Spleen (tissue), 11 donors: Measurements from ENCODE around the gene ITGAV. TPM values are rescaled to one million over a fixed set of nuclear protein-coding genes. Genes with fewer than 3 reads are reported as not detected.

Experiments used
- DNase-seq: peaks from one replicate; pipeline ENCODE4 v3.0.0-alpha.2; 2020
- H3K27ac ChIP-seq, 8 donors: fragments of 200-600 bp; sonication (generic) in 7 of 8; 1 replicate in 4 of 8; 2 replicates in 4 of 8; pipeline versions ENCODE4 v1.5.0 to v1.8.0; 2016 to 2021; ENCODE audit warnings: inconsistent platforms in 4 of 8, mild to moderate bottlenecking in 4 of 8, moderate library complexity in 1 of 8
- H3K27me3 ChIP-seq, 7 donors: fragments of 200-600 bp; sonication (generic) in 6 of 7; replicated peaks in 1 of 7; 1 replicate in 4 of 7; 2 replicates in 3 of 7; pipeline versions ENCODE4 v1.5.0 to v1.8.0; 2016 to 2021; ENCODE audit warnings: inconsistent platforms in 3 of 7, mild to moderate bottlenecking in 1 of 7
- H3K36me3 ChIP-seq, 6 donors: fragments of 200-600 bp; sonication (generic) in 5 of 6; 1 replicate in 4 of 6; 2 replicates in 2 of 6; pipeline versions ENCODE4 v1.5.0 to v1.8.0; 2016 to 2021; ENCODE audit warnings: inconsistent platforms in 2 of 6
- H3K4me1 ChIP-seq, 6 donors: fragments of 200-600 bp; sonication (generic) in 5 of 6; 1 replicate in 3 of 6; 2 replicates in 3 of 6; pipeline versions ENCODE4 v1.5.0 to v1.8.0; 2016 to 2021; ENCODE audit warnings: inconsistent platforms in 3 of 6
- H3K4me3 ChIP-seq, 8 donors: fragments of 200-600 bp; sonication (generic) in 7 of 8; 1 replicate in 4 of 8; 2 replicates in 4 of 8; pipeline versions ENCODE4 v1.5.0 to v1.8.0; 2016 to 2021; ENCODE audit warnings: inconsistent platforms in 4 of 8, mild to moderate bottlenecking in 4 of 8, moderate library complexity in 2 of 8
- H3K9me3 ChIP-seq, 8 donors: fragments of 200-600 bp; sonication (generic) in 7 of 8; 1 replicate in 4 of 8; 2 replicates in 4 of 8; pipeline versions ENCODE4 v1.5.0 to v1.8.0; 2016 to 2021; ENCODE audit warnings: inconsistent platforms in 4 of 8
- CTCF ChIP-seq, 11 experiments: fragments of 200-600 bp in 7 of 11; fragments of 450-650 bp in 4 of 11; sonication (generic) in 4 of 11; IDR thresholded peaks in 8 of 11; conservative IDR thresholded peaks in 3 of 11; 1 replicate in 7 of 11; 2 replicates in 4 of 11; pipeline versions ENCODE4 v1.4.0 to v1.8.0; 2016 to 2021; ENCODE audit warnings: antibody characterized with exemption in 11 of 11, inconsistent platforms in 4 of 11, mild to moderate bottlenecking in 1 of 11
- POLR2A ChIP-seq, 3 donors: fragments of 450-650 bp; IDR thresholded peaks; one replicate each; pipeline ENCODE4 v1.5.1; 2017; ENCODE audit warnings: antibody characterized with exemption in 3 of 3, mild to moderate bottlenecking in 1 of 3
- POLR2AphosphoS5 ChIP-seq, 3 donors: sonication (generic); formaldehyde crosslinking; IDR thresholded peaks; one replicate each; pipeline ENCODE4 v1.5.1; 2017; ENCODE audit warnings: antibody characterized with exemption in 3 of 3
- WGBS, 5 donors: extraction: QIAGEN DNeasy Blood & Tissue Kit in 3 of 5; methylation state at CpG; one replicate each; pipeline versions ENCODE4 v1.1.5 to v1.1.7; 2013 to 2018; 5-methylcytosine and 5-hydroxymethylcytosine counted together
- intact Hi-C: fragments of 100-400 bp; cut with DNase I; formaldehyde crosslinking; loops from one replicate; pipeline ENCODE4 v1.15.0; 2023; ENCODE audit warnings: low total_unique reads
- polyA plus RNA-seq, 3 donors: library from polyadenylated mRNA; stranded (reverse); fragments of 200-250 nt; gene quantifications; one replicate each; pipeline ENCODE4 v1.2.1, GENCODE V29; 2013
- total RNA-seq, 7 donors: library from RNA; depleted of rRNA in 3 of 7; stranded (reverse); fragments of >200 nt in 3 of 7; fragmentation: NEBNext Ultra II Directional in 4 of 7; extraction: Animal tissue kit (Norgen Biotek cat#: 25700) in 4 of 7; gene quantifications; one replicate each; pipeline versions ENCODE4 v1.1.0 to v1.2.1, GENCODE V29; 2016 to 2021
- donor health status: healthy with polysubstance abuse.
- donor health status: DM: no; HTN: no; CAD: no; lungs with moderate emphysema.
- donor health status: DM: no; HTN: no; CAD: no.
- donor health status: Bipolar disorder and iron deficiency.
- donor health status: healthy.
- donor health status: DM: no; HTN: no; CAD: no.
- donor health status: DM: yes; HTN: yes; CAD: no.

The ITGAV gene
- total and polyA plus RNA-seq, 10 donors = 5.6 to 85.4 (median 60.8) TPM

GRCh38 chr2:186702501-186702900, 112.6 kb downstream of the ITGAV start:
- no peaks in the 10 kb centered on the region for H3K9me3 ChIP-seq
- no peak for TF ChIP-seq CTCF (IDR thresholded peaks at IDR 0.05 in 8 of 11, conservative IDR thresholded peaks at IDR 0.05 in 3 of 11)
- TF ChIP-seq POLR2AphosphoS5 (IDR thresholded peaks at IDR 0.05) = no peak
- TF ChIP-seq POLR2A (IDR thresholded peaks at IDR 0.05) = no peak
- no peak overlapping the region for H3K4me3 ChIP-seq
- H3K27me3 ChIP-seq = no peaks in the 10 kb centered on the region
- H3K27ac ChIP-seq = no peak overlapping the region
- no peak for DNase-seq
- no peaks in the 10 kb centered on the region for H3K4me1 ChIP-seq
- WGBS, 5 donors = 64 to 92% (median 88%) methylated on average over 2 of the region's 2 CpGs
- intact Hi-C loops = no loop called here
- no peaks in the 10 kb centered on the region for H3K36me3 ChIP-seq

GRCh38 chr2:186704897-186705296, 115.0 kb downstream of the ITGAV start:
- no peaks in the 10 kb centered on the region for H3K27me3 ChIP-seq
- no peak for TF ChIP-seq CTCF (IDR thresholded peaks at IDR 0.05 in 8 of 11, conservative IDR thresholded peaks at IDR 0.05 in 3 of 11)
- TF ChIP-seq POLR2AphosphoS5 (IDR thresholded peaks at IDR 0.05) = no peak
- TF ChIP-seq POLR2A (IDR thresholded peaks at IDR 0.05) = no peak
- no peaks in the 10 kb centered on the region for H3K9me3 ChIP-seq
- H3K4me3 ChIP-seq = no peak overlapping the region
- intact Hi-C loops = no loop called here
- H3K4me1 ChIP-seq = no peaks in the 10 kb centered on the region
- H3K27ac ChIP-seq = no peak overlapping the region
- H3K36me3 ChIP-seq = no peaks in the 10 kb centered on the region
- DNase-seq = no peak
- WGBS, 5 donors = 73 to 89% (median 84%) methylated on average over 3 of the region's 3 CpGs

GRCh38 chr2:186709529-186710450, 119.9 kb downstream of the ITGAV start:
- Histone ChIP-seq H3K36me3 (no peaks in the 10 kb centered on the region), H3K27me3 (no peaks in the 10 kb centered on the region), H3K4me3 (no peak overlapping the region), H3K9me3 (no peaks in the 10 kb centered on the region), H3K27ac (no peak overlapping the region), H3K4me1 (no peaks in the 10 kb centered on the region)
- TF ChIP-seq POLR2A (IDR thresholded peaks at IDR 0.05) (no peak), CTCF (IDR thresholded peaks at IDR 0.05 in 8 of 11, conservative IDR thresholded peaks at IDR 0.05 in 3 of 11) (no peak), POLR2AphosphoS5 (IDR thresholded peaks at IDR 0.05) (no peak)
- intact Hi-C loops = no loop called here
- no peak for DNase-seq
- WGBS, 5 donors = 78 to 88% (median 85%) methylated on average over 6 of the region's 6 CpGs

- DNase-seq = no peak
- Histone ChIP-seq H3K9me3 (no peaks in the 10 kb centered on the region), H3K4me1 (no peaks in the 10 kb centered on the region), H3K27me3 (no peaks in the 10 kb centered on the region), H3K4me3 (no peak overlapping the region), H3K27ac (no peak overlapping the region), H3K36me3 (no peaks in the 10 kb centered on the region)
- TF ChIP-seq POLR2A (IDR thresholded peaks at IDR 0.05) = no peak
- no peak for TF ChIP-seq CTCF (IDR thresholded peaks at IDR 0.05 in 8 of 11, conservative IDR thresholded peaks at IDR 0.05 in 3 of 11)
- TF ChIP-seq POLR2AphosphoS5 (IDR thresholded peaks at IDR 0.05) = no peak
- intact Hi-C loops = no loop called here
- 85 to 96% (median 91%) methylated on average over 1 of the region's 1 CpG for WGBS, 5 donors
Measured at GRCh38 chr2:186713691-186714090, 123.8 kb downstream of the ITGAV start.
